GM18861 (cell line): ENCODE measurements around the gene AKR1E2.

Source experiments
- ATAC-seq: cut with Tn5 transposase; IDR thresholded peaks from one replicate; pipeline ENCODE4 v1.9.1; 2021; ENCODE audit not compliant: unreplicated experiment

The AKR1E2 gene

DNA sequence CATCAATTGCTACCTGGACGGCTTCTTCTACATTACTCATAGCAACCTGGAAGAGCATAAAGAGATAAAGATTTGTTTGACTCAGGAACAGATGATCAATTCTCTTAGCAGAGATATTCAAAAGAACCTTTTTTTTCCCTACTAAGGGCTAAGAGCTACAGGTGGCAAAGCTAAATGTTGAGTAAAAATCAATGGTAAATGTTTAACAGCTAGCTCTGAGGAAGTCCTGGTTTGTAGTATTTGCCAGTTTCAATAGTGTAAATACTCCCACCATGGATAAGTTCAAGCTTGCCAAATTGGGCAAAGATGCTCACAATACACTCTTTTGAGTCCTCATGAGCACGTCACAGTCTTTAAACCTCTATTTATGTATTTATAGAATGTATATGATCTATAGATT lies 64.0 kb downstream of the AKR1E2 start:
- ATAC-seq = no peak

DNA sequence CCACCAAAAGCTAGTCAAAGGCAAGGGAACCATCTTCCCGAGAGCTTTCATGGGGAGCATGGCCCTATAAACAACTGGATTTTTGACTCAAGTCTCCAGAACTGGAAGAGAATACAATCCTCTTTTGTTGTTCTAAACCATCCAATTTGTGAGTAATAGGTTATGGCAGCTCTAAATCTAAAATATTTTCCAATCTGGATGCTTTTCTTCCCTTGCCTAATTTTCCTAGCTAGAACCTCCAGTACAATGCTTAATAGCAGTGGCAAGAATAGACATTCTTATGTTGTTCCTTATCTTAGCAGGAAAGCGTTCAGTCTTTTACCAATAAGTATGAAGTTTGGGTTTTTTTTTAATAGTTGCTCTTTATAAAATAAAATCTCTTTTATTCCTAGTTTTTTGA lies 66.7 kb downstream of the AKR1E2 start:
- no peak for ATAC-seq

DNA sequence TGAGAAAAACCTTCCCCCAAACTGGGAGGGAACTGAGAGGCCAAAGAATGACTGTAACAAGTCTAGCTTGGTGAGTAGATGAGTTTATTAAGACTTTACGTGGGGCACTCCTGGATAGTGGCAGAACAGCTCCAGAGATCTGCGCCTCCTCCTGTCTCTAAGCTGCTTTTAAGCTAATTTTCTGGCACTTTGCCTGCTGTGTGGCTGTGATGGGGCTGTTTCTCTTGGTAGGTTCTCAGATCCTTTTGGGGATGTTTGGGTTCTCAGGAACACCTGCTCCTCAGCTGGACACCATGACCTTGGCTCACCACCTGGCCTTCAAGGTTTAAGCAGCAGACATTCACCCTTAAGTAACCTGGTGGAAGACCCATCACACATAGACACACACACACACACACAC lies 68.3 kb downstream of the AKR1E2 start:
- no peak for ATAC-seq
